Panc1 (cell line): Measurements from ENCODE around the gene NMT1. TPM values are rescaled to one million over a fixed set of nuclear protein-coding genes. Genes with fewer than 3 reads are reported as not detected.
A peak's percentile ranks its signal among the peaks of the same experiment; 100 is the strongest.

Source experiments
- ATAC-seq: fragments of 200-7000 bp; cut with Tn5 transposase; 2 replicates; pipeline ENCODE4 v1.9.1; 2020; ENCODE audit warnings: mild to moderate bottlenecking, moderate library complexity
- BruUV-seq: library from RNA; stranded (reverse); fragments of 400-500 nt; replicated peaks from 2 replicates; lab custom pipeline; 2021; lab: Mats Ljungman, UMichigan
- CTCF ChIA-PET: fragments of 300-600 bp; sonication (Branson Sonifier 250); formaldehyde crosslinking; loops from one replicate; lab custom pipeline; 2022; ENCODE audit warnings: antibody characterized with exemption; lab: Charles Lee
- POLR2A ChIA-PET: fragments of 300-600 bp; sonication (Branson Sonifier 250); formaldehyde crosslinking; loops from one replicate; lab custom pipeline; 2022; ENCODE audit warnings: antibody characterized with exemption; lab: Charles Lee
- DNase-seq: peaks from one replicate; pipeline ENCODE4 v3.0.0-alpha.2; 2010; ENCODE audit warnings: low read depth, low spot score
- H3K27ac ChIP-seq: 2 replicates; pipeline ENCODE4 v1.5.1; 2011; ENCODE audit warnings: mild to moderate bottlenecking, low read length, inconsistent platforms
- H3K27me3 ChIP-seq: fragments of 200-500 bp; sonication (Bioruptor generic); 2 replicates; pipeline ENCODE4 v1.6.0; 2014; ENCODE audit warnings: low read length, inconsistent platforms; ENCODE audit not compliant: control insufficient read depth, insufficient read depth
- H3K36me3 ChIP-seq: fragments of 200-500 bp; sonication (Bioruptor generic); 2 replicates; pipeline ENCODE4 v1.5.1; 2014; ENCODE audit warnings: inconsistent platforms, mild to moderate bottlenecking, low read length, moderate library complexity; ENCODE audit not compliant: control insufficient read depth, insufficient read depth
- H3K4me1 ChIP-seq: 2 replicates; pipeline ENCODE4 v1.5.1; 2011; ENCODE audit warnings: inconsistent platforms, mild to moderate bottlenecking, low read length, moderate library complexity; ENCODE audit not compliant: control insufficient read depth, insufficient read depth
- H3K4me3 ChIP-seq, 2 experiments: 2 replicates each; pipeline ENCODE4 v1.5.1; 2011 to 2012; ENCODE audit warnings: low read depth in 2 of 2, low read length in 2 of 2, mild to moderate bottlenecking in 2 of 2, inconsistent platforms in 1 of 2, moderate library complexity in 1 of 2
- H3K9me3 ChIP-seq: fragments of 200-500 bp; sonication (Bioruptor generic); 2 replicates; pipeline ENCODE4 v1.5.1; 2014; ENCODE audit warnings: low read depth, mild to moderate bottlenecking, inconsistent platforms, low read length, moderate library complexity; ENCODE audit not compliant: control insufficient read depth, insufficient read depth
- SIN3A ChIP-seq: IDR thresholded peaks from 2 replicates; pipeline ENCODE4 v1.6.1; 2012; ENCODE audit warnings: low read depth, mild to moderate bottlenecking, low read length, moderate library complexity, borderline replicate concordance; ENCODE audit not compliant: insufficient read depth
- TCF7L2 ChIP-seq: IDR thresholded peaks from 2 replicates; pipeline ENCODE4 v1.6.1; 2011; ENCODE audit warnings: mild to moderate bottlenecking, low read depth, low read length, inconsistent platforms
- in situ Hi-C: cut with HindIII; loops from 2 replicates; pipeline ENCODE4 v1.10.0; 2016; ENCODE audit warnings: low sequenced_read_pairs, low pct_unique_long_range_greater_than_20kb
- intact Hi-C: fragments of 100-400 bp; cut with micrococcal nuclease; formaldehyde crosslinking; loops from one replicate; pipeline ENCODE4 v1.10.0; 2022; ENCODE audit not compliant: unreplicated experiment
- total RNA-seq: library from RNA; stranded (reverse); gene quantifications from one replicate; pipeline ENCODE4 v1.2.1, GENCODE V29; 2021; ENCODE audit not compliant: unreplicated experiment
- TF ChIP-seq, protein P1 (sequence below), 2 experiments: IDR thresholded peaks; 2 replicates each; pipeline ENCODE4 v1.6.1; 2011 to 2012; ENCODE audit warnings: low read depth in 2 of 2, control low read depth in 1 of 2, low read length in 1 of 2, mild to moderate bottlenecking in 1 of 2, moderate library complexity in 1 of 2; ENCODE audit not compliant: insufficient read depth in 1 of 2
- TF ChIP-seq, protein P2 (sequence below): fragments of 450-650 bp; IDR thresholded peaks from 2 replicates; pipeline ENCODE4 v1.5.1; 2017; ENCODE audit warnings: mild to moderate bottlenecking

NMT1 gene
- total RNA-seq, 1 experiment from 2014 or later: 105 TPM

DNA sequence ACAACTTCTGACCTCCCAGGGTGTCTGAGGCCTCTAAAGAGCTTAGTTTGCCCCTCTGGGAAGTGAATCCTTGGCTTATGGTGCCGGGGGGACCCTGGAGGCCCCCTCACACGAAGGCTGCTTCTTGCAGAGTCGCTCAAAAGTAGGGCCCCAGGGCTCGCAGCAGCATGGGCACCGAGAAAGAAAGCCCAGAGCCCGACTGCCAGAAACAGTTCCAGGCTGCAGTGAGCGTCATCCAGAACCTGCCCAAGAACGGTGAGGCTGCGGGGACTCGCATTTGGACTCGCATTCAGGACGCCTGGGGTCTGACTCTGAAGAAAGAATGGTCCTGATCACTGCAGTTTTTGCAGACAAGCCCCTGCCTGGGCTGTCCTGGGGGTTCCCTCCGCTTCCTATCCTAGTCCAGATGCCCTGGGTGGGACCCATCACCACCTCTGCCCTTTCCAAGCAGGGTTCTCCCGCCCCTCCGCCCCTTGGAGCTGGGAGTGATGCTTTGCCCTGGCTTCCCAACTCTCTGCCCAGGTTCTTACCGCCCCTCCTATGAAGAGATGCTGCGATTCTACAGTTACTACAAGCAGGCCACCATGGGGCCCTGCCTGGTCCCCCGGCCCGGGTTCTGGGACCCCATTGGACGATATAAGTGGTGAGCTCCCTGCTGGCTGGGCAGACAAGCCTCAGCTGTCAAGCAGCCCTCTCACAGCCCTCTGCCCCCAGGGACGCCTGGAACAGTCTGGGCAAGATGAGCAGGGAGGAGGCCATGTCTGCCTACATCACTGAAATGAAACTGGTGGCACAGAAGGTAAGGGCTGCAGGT, 75.1 kb downstream of the NMT1 start:
- Histone ChIP-seq H3K27me3 (no peaks in the 10 kb centered on the region), H3K9me3 (no peaks in the 10 kb centered on the region), H3K4me1 (peaks cover 8% of the 10 kb centered on the region; the same call in 1 of the 2 replicates), H3K36me3 (no peaks in the 10 kb centered on the region; the same call in 1 of the 2 replicates), H3K27ac (peak overlapping the region; percentile 80), H3K4me3 (peak overlapping the region; percentile 59 to 67)
- in situ Hi-C loops: no loop called here
- CTCF ChIA-PET: interaction anchor here (0.6 to 2.9 kb wide), 16 partner anchors 9 to 227 kb away, joined by 3 to 58 read pairs (median 5); partner anchors contain the start of gene HEXIM1
- intact Hi-C loops: loop anchor here (1.0 kb wide), 1 partner anchor 62 kb away; no protein-coding TSS in a partner anchor
- ATAC-seq (no peak), DNase-seq (no peak)
- POLR2A ChIA-PET: interaction anchor here (0.6 to 1.2 kb wide), 3 partner anchors 12 to 22 kb away, joined by 3 to 5 read pairs (median 3); partner anchors contain the start of gene HEXIM1
- TF ChIP-seq SIN3A: no peak
- BruUV-seq: no TSS peak

DNA sequence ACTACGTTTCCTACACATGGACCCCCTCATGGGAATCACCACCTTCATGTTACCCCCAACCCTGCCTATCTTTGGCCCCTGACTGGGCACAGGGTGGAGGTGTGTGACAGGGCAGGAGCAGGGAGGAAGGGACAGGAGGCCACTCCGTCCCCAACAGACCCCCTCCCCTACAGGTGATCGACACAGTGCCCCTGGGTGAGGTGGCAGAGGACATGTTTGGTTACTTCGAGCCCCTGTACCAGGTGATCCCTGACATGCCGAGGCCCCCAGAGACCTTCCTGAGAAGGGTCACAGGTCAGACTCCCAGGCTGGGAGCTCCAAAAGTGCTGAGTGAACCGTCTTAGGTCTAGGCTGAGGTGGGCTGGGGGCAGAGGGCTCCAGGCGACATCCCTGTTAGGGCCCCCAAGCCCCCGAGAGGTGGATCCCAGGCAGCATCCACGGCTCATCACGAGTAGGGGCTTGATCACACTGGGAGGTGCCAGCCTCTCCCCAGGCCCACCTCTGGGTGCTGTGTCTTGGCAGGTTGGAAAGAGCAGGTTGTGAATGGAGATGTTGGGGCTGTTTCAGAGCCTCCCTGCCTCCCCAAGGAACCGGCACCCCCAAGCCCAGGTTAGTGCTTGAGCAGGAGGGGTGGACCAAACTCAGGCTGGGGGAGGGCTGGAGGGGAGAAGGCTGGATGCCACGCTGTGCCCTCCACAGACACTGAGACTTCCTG, 75.9 kb downstream of the NMT1 start:
- in situ Hi-C loops: no loop called here
- POLR2A ChIA-PET: interaction anchor here (0.6 to 0.9 kb wide), 2 partner anchors 12 to 65 kb away, joined by 3 read pairs; no protein-coding TSS in a partner anchor

More for the DNA sequence above, 75.9 kb downstream of the NMT1 start:
- Histone ChIP-seq H3K9me3 (no peaks in the 10 kb centered on the region), H3K4me3 (no peak overlapping the region), H3K36me3 (no peaks in the 10 kb centered on the region), H3K27ac (no peak overlapping the region), H3K4me1 (peaks cover 8% of the 10 kb centered on the region; the same call in 1 of the 2 replicates), H3K27me3 (no peaks in the 10 kb centered on the region)
- no peak for ATAC-seq
- TF ChIP-seq, protein P1, sequence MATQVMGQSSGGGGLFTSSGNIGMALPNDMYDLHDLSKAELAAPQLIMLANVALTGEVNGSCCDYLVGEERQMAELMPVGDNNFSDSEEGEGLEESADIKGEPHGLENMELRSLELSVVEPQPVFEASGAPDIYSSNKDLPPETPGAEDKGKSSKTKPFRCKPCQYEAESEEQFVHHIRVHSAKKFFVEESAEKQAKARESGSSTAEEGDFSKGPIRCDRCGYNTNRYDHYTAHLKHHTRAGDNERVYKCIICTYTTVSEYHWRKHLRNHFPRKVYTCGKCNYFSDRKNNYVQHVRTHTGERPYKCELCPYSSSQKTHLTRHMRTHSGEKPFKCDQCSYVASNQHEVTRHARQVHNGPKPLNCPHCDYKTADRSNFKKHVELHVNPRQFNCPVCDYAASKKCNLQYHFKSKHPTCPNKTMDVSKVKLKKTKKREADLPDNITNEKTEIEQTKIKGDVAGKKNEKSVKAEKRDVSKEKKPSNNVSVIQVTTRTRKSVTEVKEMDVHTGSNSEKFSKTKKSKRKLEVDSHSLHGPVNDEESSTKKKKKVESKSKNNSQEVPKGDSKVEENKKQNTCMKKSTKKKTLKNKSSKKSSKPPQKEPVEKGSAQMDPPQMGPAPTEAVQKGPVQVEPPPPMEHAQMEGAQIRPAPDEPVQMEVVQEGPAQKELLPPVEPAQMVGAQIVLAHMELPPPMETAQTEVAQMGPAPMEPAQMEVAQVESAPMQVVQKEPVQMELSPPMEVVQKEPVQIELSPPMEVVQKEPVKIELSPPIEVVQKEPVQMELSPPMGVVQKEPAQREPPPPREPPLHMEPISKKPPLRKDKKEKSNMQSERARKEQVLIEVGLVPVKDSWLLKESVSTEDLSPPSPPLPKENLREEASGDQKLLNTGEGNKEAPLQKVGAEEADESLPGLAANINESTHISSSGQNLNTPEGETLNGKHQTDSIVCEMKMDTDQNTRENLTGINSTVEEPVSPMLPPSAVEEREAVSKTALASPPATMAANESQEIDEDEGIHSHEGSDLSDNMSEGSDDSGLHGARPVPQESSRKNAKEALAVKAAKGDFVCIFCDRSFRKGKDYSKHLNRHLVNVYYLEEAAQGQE (IDR thresholded peaks at IDR 0.05; ENCODE audit: insufficient read depth in 1 of 2, low read depth in 2 of 2, low read length in 1 of 2): no peak
- no peak for TF ChIP-seq TCF7L2
- TF ChIP-seq, protein P2, sequence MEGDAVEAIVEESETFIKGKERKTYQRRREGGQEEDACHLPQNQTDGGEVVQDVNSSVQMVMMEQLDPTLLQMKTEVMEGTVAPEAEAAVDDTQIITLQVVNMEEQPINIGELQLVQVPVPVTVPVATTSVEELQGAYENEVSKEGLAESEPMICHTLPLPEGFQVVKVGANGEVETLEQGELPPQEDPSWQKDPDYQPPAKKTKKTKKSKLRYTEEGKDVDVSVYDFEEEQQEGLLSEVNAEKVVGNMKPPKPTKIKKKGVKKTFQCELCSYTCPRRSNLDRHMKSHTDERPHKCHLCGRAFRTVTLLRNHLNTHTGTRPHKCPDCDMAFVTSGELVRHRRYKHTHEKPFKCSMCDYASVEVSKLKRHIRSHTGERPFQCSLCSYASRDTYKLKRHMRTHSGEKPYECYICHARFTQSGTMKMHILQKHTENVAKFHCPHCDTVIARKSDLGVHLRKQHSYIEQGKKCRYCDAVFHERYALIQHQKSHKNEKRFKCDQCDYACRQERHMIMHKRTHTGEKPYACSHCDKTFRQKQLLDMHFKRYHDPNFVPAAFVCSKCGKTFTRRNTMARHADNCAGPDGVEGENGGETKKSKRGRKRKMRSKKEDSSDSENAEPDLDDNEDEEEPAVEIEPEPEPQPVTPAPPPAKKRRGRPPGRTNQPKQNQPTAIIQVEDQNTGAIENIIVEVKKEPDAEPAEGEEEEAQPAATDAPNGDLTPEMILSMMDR: no peak
- TF ChIP-seq SIN3A: no peak
- intact Hi-C loops: no loop called here
- CTCF ChIA-PET: interaction anchor here (0.5 to 2.9 kb wide), 2 partner anchors 58 to 61 kb away, joined by 6 to 58 read pairs; no protein-coding TSS in a partner anchor
- no TSS peak for BruUV-seq
- DNase-seq: no peak
